Ramos (cell line): ENCODE measurements around the gene CD86.
"Not testable (repeated sequence)": the region's sequence is repeated elsewhere in the genome, so short reads cannot be mapped to it uniquely, and the experiment has no call there.

Source experiments
- in situ Hi-C: fragments of 300-500 bp; cut with MboI; formaldehyde crosslinking; loops from one replicate; pipeline ENCODE4 v1.14.3; 2022; ENCODE audit warnings: low sequenced_read_pairs; ENCODE audit not compliant: unreplicated experiment

Gene CD86

DNA sequence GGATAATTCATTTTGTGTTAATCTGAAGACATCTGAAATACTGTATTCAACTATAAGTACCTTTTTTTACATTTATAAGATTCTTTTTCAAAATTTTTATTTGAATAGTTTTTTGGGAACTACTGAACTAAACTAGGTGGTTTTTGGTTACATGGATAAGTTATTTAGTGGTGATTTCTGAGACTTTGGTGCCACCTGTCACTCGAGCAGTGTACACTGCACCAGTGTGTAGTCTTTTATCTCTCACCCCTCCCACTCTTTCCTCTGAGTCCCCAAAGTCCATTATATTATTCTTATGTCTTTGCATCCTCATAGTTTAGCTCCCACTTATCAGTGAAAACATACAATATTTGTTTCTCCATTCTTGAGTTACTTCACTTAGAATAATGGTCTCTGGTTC, 57.6 kb downstream of the CD86 start:
- in situ Hi-C loops: loop anchor here (25.0 kb wide), 1 partner anchor 550 kb away; the partner anchor contains the start of gene ARGFX

DNA sequence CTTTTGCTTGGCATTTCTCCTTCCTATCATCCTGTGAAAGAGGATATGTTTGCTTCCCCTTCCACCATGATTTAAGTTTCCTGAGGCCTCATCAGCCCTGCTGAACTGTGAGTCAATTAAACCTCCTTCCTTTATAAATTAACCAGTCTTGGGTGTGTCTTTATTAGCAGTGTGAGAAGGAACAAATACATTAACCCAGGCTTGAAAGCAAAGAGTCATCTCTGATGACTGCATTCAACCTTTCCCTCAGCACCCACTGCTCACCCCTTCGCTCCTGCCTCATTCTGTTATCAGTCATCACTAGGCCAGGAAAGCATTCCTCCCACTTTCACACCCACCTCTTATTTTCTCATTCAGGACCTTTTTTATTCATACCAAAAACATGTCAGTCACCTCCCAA, 68.7 kb downstream of the CD86 start:
- in situ Hi-C loops: loop anchor here (25.0 kb wide), 1 partner anchor 562 kb away; the partner anchor contains the start of gene ARGFX

DNA sequence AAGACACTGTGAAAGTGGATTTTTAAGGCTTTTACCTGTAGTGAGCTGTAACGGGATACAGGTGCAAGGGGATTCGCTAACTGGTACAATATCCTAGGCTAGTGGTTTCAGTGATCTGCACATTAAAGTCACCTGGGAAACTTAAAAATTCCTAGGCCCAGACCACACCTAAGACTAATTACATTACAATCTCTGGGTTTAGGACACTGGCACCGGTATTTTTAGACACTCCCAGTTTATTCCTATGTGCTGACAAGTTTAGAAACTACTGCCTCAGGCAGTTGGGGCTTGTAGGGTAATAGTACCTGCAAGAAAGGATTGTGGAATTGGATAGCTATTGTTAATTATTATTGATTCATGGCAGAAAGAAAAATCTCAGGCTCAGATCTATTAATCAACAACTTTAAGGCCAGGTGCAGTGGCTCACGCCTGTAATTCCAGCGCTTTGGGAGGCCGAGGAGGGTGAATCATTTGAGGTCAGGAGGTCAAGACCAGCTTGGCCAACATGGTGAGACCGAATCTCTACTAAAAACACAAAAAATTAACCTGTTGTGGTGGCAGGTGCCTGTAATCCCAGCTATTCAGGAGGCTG, 77.9 kb downstream of the CD86 start:
- in situ Hi-C loops: no loop called here

DNA sequence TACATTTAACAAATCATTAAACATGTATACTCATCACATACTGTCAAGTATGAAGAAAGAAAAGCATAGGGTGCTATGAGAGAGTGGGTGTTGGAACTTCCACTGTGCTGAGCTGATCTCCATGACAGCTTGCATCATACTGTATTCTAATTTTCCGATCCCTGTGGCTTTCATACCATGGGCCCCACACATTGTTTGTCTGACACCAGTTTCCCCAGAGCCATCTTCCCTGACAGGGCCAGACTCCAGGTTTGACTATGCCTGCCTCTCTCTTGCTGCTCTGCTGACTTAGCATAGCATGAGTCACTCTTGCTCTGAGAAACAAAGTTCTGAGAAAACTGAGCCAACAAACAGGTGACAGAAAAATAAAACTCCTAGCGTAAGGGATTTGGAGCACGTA, 91.3 kb downstream of the CD86 start:
- in situ Hi-C loops: no loop called here

DNA sequence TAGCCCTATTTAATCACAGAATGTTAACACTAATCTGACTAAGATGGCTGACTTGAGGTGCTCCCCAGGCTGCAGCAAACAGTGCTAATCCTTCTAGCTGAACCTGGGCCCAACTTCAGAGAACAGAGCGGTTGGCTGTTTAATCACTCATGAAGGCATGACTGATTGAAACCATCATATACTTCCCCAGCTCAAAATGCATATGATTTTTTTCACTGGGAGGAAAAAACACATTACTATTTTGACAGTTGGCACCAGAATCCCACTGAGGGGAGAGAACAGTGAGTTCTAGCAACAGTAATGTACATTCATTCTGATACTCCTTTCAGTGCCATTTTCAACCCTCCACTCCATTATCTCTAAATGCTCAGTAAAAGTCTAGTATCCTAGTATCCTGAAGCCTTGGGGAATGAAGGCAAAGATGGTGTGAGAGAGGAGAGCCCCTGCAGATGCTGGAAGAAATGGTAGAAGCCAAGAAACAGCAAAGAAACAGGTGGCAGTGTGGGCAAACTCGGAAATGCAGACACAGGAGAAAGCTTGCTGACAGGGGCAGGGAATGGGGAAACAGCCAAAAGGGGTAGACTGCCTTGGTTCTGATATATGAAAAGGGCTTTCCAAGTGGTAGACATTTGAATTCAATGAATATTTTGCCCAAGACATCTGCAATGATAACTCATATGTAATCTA, 93.9 kb downstream of the CD86 start:
- in situ Hi-C loops: no loop called here

DNA sequence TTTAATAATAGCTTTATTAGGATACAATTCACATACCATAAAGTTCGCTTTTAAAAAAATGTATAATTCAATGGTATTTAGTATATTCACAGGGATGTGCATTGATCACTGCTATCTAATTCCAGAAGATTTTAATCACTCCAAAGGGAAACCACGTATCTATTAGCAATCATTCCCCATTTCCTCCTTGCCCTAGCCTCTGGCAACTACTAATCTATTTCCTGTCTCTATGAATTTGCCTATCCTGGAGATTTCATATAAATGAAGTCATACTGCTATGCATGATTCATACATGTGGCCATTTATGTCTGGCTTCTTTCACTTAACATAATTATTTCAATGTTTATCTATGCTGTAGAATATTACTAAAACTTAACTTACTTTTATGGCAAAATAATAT, 96.3 kb downstream of the CD86 start:
- in situ Hi-C loops: no loop called here

DNA sequence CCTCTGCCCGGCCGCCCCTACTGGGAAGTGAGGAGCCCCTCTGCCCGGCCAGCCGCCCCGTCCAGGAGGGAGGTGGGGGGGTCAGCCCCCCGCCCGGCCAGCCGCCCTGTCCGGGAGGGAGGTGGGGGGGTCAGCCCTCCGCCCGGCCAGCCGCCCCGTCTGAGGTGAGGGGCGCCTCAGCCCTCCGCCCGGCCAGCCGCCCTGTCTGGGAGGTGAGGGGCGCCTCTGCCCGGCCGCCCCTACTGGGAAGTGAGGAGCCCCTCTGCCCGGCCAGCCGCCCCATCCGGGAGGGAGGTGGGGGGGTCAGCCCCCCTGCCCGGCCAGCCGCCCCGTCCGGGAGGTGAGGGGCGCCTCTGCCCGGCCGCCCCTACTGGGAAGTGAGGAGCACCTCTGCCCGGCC, 109.8 kb downstream of the CD86 start:
- in situ Hi-C loops: not testable (repeated sequence)

DNA sequence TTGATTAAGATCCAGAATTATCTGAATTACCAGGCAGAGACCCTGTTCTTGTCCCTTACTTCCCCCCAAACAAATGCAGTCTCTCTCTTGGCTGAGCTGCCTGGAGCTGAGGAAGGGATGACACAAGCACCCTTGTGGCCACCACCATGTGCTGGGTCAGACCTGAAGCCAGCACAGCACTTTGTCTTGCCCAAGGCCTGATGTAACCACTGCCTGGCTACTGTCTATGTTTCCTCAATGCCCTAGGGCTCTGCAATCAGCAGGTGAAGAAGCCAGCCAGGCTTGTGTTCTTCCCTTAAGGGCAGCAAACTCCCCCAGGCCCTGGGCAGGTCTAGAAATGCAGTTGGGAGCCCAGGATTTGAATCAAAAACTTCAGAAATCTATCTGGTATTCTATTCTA, 112.5 kb downstream of the CD86 start:
- in situ Hi-C loops: no loop called here

DNA sequence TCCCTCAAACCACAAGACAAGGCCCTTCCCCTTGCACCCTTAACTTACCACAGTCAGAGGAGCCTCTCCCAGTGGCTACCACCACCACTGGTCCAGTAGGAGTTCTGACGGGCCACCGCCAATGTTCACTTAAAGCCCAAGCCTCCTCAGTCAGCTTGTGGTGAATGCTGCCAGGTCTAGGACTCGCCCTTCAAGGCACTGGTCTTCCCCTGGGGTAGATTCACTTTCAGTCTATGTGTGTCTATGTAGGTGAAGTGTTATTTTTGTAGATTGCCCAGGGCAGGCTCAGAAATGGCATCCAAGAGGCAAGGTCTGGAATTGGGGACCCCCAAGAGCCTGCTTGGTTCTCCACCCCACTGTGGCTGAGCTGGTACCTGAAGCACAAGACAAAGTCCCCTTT, 112.9 kb downstream of the CD86 start:
- in situ Hi-C loops: no loop called here

DNA sequence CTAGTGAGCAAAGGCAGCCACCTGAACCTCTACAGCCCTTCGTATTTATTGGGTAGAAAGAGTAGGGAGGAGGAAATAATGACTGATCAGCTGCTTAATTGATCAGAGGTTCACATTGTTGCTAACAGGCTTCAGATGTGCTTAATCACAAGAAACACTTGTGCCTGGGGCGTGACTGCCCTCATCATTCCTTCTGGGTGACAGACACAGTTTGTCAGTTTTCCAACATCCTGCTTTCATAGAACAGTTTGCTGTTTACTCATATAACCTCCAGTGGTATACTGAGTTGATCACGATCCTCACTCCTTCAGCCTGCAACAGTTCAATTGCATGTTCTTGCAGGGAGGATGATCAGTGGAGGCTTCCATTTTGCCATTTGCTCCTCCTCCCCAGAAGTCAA, 114.7 kb downstream of the CD86 start:
- in situ Hi-C loops: no loop called here
